NK-92 (cell line): ENCODE results near the gene CARMIL1.

Source experiments
- DNase-seq: peaks from one replicate; lab custom pipeline; 2025; ENCODE audit not compliant: unreplicated experiment; lab: John Stamatoyannopoulos, UW

CARMIL1 gene

DNA sequence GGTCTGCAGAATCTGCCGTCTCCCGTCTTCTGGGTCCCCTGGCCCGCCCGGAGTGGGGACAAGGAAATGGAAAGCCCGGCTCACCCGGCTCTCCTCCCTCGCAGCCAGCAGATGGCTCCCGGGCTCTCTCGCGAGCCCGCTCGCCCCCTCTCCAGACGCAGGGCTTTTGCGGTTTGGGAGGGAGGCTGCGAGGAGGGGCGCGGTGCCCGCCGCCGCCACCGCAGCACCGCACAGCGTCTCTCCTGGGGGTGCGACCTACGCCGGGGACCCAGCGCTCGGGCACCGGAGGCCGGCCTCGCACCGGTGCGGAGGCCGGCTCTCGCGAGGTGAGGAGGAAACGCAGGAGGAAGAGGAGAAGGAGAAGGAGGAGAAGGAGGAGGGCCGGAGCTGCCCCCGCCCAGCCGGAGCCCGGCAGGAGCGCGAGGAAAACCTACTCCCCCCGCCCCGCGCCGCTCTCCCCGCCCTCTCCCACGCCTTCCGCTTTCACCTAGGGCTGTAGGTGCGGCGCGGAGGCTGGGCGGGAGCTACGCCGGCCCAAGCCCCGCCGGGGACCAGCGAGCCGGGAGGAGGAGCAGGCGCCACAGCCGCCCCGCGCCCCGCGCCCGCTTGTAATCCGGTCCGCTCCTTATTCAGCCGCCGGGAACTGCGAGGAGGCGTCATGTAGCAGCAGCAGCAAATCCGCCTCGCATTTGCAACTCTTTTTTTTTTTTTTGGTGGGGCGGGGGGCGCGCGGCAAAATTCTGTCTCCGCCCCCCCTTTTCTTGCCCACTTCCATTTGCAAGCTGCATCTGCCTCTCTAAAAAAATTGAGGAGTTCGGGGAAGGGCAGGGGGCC lies at the start of gene CARMIL1:
Gene CARMIL1, plus strand, starts transcription at position 461 of the 834 bp plus-strand sequence. CDS start 422 bp downstream, outside the sequence.
- no peak for DNase-seq

DNA sequence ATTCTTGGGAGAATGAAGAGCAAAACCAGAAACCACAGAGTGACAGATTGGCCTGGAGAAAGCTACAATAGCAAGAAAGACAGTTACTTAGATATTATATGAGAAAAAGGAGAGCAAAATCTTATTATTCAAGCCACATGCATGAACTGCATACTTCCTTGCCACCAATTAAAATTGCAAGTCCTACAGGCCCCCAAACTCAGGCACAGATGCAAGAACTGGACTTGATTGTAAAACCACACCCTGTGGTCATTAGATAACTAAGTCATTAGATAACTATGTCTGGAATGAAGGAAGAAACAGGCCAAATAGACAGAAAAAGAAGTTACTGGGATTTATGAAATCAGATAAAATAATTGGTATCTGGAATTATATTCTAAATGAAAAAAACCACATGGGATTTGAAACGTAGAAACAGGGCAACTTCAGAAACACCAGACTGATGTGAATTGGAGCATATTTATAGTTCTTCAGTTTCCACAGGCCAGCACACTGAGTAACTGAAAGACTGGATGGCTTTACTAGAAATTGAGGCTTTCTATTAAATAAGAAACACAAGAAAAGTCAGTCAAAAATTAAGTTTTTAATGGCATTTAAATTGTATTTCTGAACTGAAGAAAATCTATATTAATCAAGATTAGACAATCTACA lies 49.4 kb upstream of the CARMIL1 start:
- DNase-seq = no peak

DNA sequence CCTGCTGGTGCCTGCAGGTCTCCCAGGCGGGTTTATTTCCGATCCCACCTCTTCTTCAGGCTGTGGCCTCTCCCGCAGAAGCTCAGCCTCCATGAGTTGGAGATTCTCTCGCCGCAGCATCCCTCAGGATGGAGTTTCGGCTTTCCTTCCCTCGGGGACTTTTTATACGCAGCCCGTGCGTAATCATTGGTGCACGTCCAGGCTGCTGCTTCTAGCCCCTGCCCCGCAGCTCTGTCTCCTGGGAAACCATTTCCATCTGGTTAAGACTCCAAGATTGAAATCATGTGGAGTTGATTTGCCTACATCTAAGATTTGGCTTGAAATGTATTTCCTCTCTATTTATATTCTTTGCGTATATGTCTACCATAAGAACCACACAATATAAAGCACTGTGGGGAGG lies 46.7 kb upstream of the CARMIL1 start:
- DNase-seq = no peak

DNA sequence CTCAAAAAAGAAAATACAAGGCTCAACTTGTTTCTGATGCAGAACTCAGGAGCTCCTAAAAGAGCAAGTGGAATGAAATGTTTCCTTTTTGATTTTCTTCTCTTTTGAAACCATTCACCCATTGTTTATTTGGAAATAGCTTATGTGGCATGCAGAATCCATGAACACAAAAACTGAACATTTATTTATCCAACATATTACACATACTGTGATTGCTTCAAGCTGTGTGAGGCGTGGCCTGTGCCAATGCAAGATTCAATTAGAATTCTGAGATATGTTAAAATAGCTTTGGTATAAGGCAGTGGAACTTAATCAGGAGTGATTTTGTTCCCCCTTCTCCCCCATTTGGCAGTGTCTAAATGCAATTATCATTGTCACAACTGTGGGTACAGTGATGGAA lies 45.9 kb upstream of the CARMIL1 start:
- DNase-seq = no peak

DNA sequence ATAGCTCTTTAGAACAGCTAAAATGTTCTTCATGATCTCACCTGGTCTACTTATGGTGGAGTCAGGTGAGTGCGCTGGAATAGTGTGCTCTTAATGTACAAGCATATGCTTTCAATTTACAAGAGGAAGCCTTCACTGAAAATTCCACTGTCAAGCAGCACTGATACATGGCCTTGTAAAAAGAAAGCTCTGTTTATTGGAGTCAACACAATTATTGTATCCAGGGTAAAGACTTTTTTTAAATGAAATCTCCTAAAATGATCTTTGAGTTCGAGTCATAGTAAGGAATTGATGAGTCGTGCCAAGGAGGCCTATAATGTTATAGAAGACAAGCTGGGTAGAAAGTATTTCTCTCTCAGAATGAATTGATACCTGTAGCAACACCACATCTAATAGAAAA lies 41.6 kb upstream of the CARMIL1 start:
- DNase-seq = no peak

DNA sequence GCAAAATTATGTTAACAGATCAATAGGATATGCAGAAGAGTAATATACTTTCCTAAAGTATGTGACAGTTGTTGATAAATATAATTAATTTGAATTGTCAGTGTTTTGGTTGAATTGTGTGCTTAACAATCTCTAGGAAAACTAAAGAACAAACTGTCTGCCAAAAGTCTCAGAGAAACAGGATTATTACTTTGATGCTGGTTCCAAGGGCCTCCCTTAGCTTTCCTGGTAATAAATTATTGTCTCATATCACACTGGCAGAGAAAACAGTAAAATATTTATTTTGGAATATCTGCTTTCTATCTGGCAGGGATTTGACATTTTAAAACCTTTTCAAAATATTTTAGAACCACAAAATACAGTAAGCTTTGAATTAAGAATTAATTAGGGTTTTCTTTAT lies 40.1 kb upstream of the CARMIL1 start:
- no peak for DNase-seq

DNA sequence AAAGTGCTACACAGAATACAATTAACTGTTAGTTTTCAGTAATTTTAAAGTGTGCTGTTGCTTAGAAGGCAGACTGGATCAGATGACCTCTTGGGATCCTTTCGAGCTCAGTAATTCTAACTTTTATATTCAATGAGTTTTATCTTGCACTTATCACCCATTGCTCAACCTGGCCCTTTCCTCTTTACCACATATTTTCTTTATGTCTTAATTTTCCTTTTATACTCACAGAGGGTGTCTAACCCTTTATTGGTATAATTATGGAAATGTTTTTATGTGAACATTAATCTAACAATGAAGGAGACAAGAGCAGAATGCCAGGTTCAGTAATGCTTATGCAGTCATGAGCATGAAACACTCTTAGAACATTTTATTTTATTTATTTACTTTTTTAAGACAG lies 39.7 kb upstream of the CARMIL1 start:
- no peak for DNase-seq

DNA sequence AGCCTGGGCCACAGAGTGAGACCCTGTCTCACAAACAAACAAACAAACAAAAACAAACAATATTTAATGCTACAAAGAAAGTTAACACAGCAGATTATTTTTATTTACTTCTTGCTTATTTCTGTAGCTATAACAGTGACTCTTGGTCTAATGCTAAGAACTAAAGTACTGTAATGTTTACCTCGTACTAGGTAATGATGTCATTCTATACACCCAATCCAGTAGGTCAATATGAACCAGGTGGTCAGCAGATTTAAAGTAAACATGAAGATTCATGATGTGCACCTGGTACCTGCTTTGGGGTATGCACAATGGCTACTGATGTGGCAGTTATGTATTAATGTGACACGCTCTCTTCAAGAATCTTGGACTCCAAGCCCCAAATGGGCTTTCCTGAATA lies 36.6 kb upstream of the CARMIL1 start:
- no peak for DNase-seq

DNA sequence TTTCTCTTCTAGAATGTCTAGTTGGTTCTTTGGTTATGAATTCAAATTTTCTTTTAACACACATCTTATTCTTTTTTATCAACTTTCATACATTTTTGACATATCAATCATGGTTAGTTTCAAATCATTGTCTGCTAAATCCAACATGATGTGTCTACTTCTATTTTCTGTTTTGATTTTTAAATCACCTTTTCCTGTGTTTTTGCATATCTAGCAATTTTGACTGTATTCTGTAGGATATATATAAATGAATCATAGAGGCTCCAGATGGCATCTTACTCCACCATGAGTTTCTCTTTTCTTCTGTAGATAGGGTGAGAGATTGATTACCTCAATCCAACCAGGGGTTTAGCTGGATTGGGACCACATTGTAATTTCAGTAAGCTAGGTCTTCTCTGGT lies 34.3 kb upstream of the CARMIL1 start:
- DNase-seq = no peak

DNA sequence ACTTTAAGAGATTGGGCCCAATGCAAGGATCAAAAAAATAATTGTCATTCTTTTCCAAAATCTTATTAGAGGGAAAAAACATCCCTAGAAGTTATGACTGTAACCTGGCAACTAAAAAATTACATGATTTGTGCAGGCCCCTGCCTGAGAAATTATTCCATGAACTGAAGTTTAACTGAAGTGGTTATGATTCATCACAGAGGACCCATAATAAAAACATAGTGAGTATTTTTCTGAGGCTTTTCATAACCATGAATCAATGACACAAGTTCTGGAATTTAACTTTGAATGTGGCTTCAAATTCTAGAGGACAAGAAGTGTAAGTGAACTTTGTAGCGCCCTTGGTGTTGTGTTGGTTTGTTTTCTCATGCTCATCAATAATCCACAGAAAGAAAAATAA lies 31.1 kb upstream of the CARMIL1 start:
- DNase-seq = no peak

DNA sequence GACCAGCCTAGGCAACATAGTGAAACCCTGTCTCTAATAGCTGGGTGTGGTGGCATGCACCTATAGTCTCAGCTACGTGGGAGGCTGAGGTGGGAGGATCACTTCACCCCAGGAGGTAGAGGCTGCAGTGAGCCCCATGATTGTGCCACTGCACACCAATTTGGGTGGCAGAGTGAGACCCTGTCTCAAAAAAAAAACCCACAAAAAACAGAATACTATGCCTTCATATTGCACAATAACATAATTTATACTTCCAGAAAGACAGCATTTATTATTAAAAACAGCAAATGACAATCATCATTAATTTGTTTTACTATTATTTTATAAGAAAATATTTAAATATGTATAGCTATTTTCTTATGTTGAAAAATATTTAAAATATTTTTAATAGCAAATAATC lies 30.0 kb upstream of the CARMIL1 start:
- DNase-seq = no peak

DNA sequence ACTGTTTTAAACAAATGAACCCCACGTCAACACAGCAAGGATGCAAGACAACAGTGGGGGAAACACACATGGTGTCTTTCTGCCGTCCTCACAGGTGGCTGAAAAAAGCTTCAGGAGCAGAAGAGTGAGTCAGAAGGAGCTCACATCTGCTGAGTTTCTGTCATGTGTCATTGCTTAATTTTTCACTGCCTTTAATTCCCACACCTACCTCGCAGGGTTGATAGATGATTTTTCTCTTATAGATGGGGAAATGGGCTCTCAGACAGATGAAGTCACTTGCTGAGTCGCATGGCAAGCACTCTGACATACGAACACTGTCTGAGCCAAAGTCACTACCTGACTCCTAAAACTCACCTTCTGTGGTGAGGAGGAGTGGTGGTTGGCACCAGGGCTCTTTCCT lies 28.3 kb upstream of the CARMIL1 start:
- DNase-seq = no peak

DNA sequence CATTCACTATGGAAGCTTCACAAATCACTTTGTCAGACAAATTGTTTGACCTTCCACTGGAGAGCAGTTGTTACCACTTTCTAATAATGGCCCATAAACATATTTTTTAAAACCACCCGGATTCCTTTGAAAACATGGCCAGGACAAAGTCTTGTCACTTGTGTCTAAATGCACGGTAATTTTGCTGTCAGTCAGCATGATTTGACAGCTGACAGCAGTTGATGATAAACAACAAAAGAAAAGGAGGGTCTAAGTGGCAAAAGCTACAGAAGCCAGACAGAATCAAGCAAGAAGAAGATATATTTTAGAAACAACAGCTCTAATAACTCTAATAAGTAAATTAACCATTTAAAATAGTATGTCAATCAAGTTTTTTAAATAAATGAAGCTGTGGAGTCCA lies 27.7 kb upstream of the CARMIL1 start:
- no peak for DNase-seq

DNA sequence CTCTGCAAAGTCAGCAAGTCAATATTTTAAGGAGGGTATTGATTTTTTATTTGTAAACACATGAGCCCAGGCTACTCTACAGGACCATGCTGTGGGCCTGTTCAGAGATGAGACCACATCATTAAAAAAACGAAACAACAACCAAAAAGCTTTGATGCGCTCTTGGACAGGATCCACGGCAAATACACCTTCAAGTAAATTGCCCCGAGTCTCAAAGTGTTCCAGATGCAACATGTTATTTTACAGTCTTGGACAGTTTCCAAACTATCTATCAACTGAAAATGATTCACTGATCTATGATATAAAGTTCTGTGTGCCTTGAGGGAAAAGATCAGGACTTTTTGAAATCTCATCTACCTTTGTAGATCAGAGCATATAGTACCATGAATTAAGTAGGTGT lies 25.8 kb upstream of the CARMIL1 start:
- no peak for DNase-seq

DNA sequence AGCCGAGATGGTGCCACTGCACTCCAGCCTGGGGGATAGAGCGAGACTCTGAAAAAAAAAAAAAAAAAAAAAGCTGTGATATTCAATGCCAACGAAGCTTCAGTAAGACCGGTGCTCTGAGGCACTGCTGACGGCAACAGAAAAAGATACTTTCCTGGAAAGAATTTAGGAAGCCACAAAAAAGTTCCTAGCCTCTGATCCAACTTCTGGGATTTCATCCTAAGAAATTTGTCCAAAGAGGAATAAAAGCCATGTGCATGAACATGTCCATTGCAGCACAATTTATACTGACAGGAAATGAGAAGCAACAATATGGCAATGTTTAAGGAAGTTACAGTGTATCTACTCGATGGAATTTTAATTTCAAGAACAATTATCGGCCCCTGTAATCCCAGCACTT lies 24.5 kb upstream of the CARMIL1 start:
- DNase-seq = no peak

DNA sequence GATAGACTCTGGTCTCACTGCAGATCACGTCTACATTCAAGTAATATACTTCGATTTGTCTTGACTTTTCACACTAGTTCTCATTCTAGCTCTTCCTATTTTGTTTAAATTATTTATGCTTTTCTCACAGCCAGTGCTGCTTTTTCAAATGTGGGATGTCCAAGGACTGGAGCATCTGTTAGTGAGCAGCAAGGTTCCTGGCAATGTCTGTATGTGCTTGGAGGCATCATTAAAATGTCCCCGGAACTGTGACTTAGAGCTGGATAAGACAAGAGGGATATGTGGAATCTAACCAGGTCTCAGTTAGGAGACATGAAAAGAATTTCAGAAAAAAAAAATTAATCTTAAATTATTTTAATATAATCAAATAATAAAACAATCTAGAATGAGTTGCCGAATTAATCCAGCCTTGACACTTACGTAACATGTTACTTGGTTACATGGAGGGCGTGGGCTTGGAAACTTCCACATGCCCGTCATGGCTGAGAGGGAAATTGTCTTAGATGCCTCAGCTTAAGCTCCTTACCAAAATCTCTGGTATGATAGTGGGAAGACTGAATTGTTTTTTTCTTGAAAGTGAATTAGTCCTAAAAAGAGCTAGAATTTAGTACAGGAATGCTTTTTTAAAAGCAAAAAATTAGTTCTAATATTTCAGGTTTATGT lies 21.4 kb upstream of the CARMIL1 start:
- DNase-seq = no peak

DNA sequence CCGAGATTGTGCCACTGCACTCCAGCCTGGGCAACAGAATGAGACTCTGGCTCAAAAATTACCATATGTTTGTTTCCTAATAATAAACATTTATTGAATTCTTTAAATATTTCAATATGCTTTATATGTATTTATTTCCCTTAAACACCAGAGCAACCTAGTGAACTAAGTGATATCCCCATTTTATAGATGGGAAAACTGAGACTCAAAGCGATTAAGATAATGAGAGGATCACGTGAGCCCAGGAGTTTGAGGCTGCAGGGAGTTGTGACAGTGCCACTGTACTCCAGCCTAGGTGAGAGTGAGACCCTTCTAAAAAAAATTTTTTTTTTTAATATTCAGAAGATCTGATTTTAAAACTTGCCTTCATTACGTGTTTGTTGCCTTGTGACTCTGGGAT lies 19.4 kb upstream of the CARMIL1 start:
- DNase-seq = no peak

DNA sequence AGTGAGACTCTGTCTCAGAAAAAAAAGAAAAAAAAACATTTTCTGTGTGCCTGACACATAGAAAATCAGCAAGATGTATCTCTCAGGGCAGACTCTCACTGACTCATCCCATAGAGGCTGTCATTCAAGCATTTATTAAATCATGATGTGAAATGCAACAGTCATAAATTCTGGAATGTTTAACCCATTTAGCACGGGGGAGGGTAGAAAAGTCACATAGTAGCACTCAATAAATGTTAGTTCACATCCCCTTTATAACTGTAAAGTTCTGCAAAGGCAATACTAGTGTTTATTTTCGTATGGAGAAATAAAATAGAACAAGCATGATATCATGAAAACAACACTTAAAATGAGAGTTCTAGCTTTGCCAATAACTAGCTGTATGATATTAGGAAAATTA lies 15.5 kb upstream of the CARMIL1 start:
- no peak for DNase-seq

DNA sequence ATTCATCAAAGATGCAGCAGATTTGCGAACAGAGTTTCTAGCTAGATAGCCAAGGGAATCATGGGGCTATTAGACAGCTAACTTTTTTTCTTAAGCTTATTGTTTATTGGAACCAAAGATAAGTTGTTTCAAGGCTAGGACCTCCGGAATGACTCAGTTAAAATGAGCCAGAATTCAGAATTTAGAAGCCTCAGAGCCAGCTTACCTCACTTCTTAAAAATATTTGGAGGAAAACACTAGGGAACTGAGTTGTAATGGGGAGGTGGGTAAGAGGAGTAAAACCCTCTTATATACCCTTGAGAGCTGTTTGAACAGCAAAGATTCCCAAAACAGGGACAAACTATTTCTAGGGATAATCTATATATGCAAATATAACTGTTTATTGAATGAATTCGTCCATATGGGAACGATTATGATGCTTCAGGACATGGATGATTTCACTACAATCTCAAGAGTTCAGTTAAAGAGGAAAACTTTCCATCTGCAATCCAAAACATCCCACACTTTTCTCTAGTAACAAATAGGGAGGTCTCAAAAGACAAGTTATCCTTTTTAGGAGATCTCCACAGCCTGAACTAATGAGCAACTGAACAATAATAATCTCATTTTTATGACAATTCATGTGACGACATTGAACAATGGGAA lies 12.6 kb upstream of the CARMIL1 start:
- no peak for DNase-seq

DNA sequence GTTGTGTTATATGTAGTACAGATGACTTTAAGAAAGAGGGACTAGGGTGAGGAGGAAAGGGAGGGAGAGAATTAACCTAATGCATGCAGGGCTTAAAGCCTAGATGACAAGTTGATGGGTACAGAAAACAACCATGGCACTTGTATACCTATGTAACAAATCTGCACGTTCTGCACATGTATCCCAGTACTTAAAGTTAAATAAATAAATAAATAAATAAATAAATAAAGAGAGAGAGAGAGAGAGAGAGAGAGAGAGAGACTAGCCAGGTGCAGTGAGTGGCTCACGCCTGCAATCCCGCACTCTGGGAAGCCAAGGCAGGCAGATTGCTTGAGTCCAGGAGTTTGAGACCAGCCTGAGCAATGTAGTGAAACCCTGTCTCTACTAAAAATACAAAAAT lies 11.5 kb upstream of the CARMIL1 start:
- no peak for DNase-seq

DNA sequence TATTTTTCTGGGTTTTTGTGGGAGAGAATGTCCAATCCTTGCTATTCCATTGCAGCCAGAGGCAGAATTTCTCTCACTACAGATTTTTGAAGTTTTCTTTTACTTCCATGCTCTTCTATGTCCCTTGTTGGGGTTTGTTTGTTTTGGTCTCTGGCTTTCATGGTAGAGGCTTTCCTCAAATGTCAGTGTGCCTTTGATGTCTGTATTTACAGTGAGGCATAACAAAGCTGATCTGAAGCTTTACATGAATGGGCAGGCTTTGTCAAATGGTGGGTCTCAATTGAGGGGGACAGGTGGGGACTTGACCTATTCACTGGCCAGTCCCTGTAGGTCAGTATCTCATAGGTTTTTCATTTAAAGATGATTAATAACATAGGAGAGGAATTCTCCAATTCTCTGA lies 8.6 kb upstream of the CARMIL1 start:
- DNase-seq = no peak

DNA sequence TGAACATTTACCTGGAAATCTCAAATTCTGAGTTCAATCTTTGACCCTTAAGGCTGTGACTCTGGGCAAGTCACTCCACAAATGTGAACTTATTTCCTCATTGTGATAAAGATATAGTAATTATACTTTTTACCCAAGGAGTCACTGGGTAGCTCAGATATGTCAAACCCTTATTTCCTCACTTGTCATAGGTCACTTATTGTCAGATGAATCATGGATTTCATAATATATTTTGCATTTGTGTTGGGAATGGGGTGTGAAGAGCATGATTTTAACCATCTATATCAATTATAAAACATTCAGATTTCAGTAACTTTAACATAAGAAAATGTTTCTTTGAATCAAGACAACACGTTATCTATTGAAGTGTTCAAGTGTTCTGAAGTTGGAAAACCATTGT lies 3.7 kb upstream of the CARMIL1 start:
- no peak for DNase-seq
